LNCAP (cell line): ENCODE measurements around the gene LGALS13.

Source experiments
- TF ChIP-seq, protein P1 (sequence below): fragments of 450-650 bp; IDR thresholded peaks from 2 replicates; pipeline ENCODE4 v1.5.1; 2017; ENCODE audit warnings: mild to moderate bottlenecking

LGALS13 gene

DNA sequence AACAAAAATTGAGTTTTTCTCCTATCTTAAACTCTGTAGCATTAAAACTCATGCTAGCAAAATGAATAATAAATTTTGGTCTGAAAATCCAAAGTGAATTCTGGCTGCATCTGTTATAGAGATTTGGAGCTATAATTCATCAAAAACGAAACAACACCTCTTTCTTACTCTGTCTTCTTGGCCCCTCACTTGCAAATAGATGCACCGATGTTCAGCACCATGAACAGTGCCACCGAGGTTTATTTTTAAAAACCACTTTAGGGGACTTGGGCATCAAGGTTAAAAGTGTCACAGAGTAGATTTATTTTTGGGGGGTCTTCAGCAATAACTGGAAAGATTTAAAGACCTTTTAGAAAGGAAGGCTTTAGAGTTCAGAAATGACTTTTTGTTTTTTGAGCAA is 36.3 kb upstream of the LGALS13 start:
- TF ChIP-seq, protein P1, sequence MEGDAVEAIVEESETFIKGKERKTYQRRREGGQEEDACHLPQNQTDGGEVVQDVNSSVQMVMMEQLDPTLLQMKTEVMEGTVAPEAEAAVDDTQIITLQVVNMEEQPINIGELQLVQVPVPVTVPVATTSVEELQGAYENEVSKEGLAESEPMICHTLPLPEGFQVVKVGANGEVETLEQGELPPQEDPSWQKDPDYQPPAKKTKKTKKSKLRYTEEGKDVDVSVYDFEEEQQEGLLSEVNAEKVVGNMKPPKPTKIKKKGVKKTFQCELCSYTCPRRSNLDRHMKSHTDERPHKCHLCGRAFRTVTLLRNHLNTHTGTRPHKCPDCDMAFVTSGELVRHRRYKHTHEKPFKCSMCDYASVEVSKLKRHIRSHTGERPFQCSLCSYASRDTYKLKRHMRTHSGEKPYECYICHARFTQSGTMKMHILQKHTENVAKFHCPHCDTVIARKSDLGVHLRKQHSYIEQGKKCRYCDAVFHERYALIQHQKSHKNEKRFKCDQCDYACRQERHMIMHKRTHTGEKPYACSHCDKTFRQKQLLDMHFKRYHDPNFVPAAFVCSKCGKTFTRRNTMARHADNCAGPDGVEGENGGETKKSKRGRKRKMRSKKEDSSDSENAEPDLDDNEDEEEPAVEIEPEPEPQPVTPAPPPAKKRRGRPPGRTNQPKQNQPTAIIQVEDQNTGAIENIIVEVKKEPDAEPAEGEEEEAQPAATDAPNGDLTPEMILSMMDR: no peak

DNA sequence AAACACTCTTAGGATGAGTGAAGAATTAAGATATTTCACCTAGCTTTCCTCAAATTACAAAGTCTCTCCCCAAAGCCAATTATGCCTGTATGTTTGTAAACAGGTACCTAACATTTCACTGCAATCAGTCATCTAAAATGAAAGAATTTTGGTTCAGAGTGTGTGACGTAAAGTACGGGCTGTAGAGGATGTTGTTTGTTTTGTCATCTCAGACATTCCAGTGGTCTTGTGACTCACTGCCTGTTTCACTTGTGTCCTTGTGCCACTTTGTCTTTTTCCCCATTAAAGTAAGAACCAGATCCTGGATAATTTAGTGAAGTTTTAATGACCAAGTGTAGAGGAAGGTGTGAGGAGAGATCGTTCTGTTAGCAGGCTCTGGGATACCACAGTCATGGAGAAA is 33.7 kb upstream of the LGALS13 start:
- TF ChIP-seq, protein P1: no peak

DNA sequence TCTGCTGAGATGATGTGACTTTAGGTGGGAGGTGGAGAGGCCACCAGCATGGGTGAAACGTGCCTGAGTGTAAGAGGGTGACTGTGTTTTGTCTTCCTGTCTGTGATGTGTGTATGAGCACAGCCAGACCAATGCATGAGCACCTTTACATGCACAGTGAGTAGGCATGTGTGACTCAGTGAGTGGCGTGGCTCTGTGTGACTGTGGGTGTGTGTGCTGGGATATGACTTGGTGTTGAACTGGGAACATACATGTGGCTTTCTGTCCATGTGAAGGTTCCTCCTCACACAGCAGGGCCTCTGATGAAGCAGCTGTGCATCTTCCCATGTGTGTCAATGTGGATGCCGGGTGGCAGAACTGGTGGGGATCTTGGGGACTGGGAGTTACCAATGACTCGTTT is 19.9 kb upstream of the LGALS13 start:
- TF ChIP-seq, protein P1: no peak

DNA sequence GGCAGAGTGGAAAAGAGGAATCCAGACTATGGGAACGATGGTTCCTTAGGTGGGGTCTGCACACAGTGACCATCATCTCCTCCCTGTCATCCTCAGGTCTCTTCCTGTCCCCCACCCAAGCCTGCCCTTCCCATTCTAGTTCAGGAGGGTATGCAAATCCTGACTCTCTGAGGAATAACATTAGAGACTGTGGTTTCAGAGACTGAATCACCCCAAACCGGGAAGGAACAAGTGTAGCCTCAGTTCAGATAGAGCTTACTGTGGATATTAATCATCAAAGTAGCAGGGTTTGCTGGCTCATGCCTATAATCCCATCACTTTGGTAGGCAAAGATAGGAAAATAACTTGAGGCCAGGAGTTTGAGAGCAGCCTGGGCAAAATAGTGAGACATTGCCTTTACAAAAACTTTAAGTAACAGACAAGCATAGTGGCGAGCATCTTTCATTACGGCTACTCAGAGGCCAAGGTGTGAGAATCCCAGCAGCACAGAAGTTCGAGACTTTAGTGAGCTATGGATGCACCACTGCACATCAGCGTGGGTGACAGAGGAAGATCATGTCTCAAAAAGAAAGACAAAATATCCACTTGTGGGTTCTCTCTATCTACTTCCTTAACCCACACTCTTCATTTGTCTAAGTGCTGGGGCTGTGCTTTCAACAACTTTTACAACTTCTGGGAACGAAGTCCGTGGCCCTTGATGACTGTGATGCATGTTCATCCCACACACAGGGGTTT is 19.3 kb upstream of the LGALS13 start:
- TF ChIP-seq, protein P1: no peak

DNA sequence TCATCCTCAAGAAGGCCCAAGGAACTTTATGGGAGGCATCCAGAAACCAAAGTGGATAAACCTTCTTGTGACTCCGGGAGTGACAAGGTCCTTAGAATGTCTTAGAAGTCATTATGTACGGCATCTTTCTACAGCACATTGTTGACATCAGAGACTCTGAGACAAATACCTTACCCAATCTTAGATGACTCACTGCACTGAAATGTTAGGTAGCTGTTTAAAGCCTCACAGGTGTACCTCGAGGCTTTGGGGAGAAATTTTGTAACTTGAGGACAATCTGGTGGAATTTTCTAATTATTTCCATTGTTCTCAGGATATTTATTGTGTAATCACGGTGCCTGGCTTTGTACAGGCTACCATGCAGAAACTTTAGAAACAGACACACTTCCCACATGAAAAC is 14.8 kb upstream of the LGALS13 start:
- TF ChIP-seq, protein P1: no peak

DNA sequence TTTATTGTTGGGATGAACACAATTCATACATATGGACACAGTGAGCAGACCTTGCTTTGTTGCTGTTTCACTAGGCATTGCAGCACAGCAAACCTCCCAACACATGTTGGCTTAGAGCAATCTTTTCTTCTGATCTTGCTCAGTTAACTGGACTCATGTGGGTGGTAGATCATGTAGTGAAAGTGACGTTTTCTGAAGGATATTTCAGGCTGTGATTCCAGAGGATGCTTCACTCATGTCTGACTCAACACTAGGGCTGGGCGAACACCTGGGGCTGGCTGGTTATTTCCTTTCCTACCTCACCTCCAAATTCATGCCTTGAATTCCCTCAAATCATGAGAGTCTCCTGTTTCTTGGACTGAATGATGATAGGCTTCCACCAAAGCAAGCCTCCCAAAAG is 14.3 kb upstream of the LGALS13 start:
- TF ChIP-seq, protein P1: no peak

DNA sequence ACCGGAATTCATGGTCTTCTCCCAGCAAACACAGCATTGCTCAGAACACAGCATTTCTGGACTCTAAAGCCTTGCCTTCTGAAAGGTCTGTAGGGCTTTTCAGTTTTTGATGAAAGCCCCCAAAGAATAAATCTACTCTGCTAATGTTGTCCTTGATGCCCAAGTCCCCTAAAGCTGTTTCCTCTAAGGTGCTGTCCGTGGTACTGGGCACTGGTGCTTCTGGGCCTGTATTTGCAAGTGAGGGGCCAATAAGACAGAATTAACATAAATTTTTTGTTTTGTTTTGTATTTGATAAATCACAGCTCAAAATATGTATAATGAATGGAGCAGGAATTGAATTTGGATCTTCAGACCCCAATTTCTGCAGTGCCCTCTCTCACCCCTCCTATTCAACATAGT is 12.1 kb upstream of the LGALS13 start:
- TF ChIP-seq, protein P1: no peak

DNA sequence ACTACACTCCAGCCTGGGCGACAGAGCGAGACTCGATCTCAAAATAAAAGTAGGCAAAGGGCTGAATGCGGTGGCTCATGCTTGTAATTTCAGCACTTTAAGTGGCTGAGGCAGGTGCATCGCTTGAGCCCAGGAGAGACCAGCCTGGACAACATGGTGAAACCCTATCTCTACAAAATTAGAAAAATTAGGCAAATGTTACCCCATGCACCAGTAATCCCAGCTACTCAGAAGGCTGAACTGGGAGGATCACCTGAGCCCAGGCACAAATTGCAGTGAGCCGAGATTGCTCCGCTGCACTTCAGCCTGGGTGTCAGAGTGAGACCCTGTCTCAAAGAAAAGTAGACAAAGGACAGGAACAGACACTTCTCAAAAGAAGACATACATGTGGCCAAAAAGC is 9.9 kb upstream of the LGALS13 start:
- TF ChIP-seq, protein P1: no peak
